PC-9 (cell line): Measurements from ENCODE around the gene MAMLD1. TPM values are rescaled to one million over a fixed set of nuclear protein-coding genes. Genes with fewer than 3 reads are reported as not detected.

Source experiments
- BruUV-seq: library from RNA; stranded (reverse); fragments of 400-500 nt; replicated peaks from 2 replicates; lab custom pipeline; 2021; lab: Mats Ljungman, UMichigan
- CTCF ChIA-PET: fragments of 300-600 bp; sonication (Branson Sonifier 250); formaldehyde crosslinking; loops from one replicate; lab custom pipeline; 2022; ENCODE audit warnings: antibody characterized with exemption; lab: Charles Lee
- POLR2A ChIA-PET: fragments of 300-600 bp; sonication (Branson Sonifier 250); formaldehyde crosslinking; loops from one replicate; lab custom pipeline; 2022; ENCODE audit warnings: antibody characterized with exemption; ENCODE audit not compliant: unreplicated experiment; lab: Charles Lee
- DNase-seq, 2 experiments: peaks; one replicate each; pipeline versions ENCODE4 v3.0.0 to v3.0.0-alpha.2; 2015 to 2022; ENCODE audit warnings: mixed read lengths in 1 of 2
- H2AFZ ChIP-seq: fragments of 200-600 bp; sonication (generic); 2 replicates; pipeline ENCODE4 v1.8.1; 2017; ENCODE audit warnings: antibody characterized with exemption
- H3F3A ChIP-seq: fragments of 200-600 bp; sonication (generic); 2 replicates; pipeline ENCODE4 v1.8.1; 2017; ENCODE audit warnings: antibody characterized with exemption, mild to moderate bottlenecking, low read depth; ENCODE audit not compliant: insufficient read depth
- H3K27ac ChIP-seq: fragments of 200-600 bp; sonication (generic); 2 replicates; pipeline ENCODE4 v1.6.1; 2016; ENCODE audit warnings: mixed run types
- H3K27me3 ChIP-seq: fragments of 200-600 bp; sonication (generic); 2 replicates; pipeline ENCODE4 v1.6.1; 2016; ENCODE audit warnings: low read depth, mixed run types; ENCODE audit not compliant: insufficient read depth
- H3K36me3 ChIP-seq: fragments of 200-600 bp; sonication (generic); 2 replicates; pipeline ENCODE4 v1.6.1; 2016; ENCODE audit warnings: low read depth, mixed run types
- H3K4me1 ChIP-seq: fragments of 200-600 bp; sonication (generic); replicated peaks from 2 replicates; pipeline ENCODE4 v1.6.1; 2016; ENCODE audit warnings: mixed run types; ENCODE audit not compliant: insufficient read depth
- H3K4me2 ChIP-seq: fragments of 200-600 bp; sonication (generic); 2 replicates; pipeline ENCODE4 v1.6.1; 2017; ENCODE audit warnings: mixed run types
- H3K4me3 ChIP-seq: fragments of 200-600 bp; sonication (generic); 2 replicates; pipeline ENCODE4 v1.6.1; 2016; ENCODE audit warnings: mixed run types
- H3K79me2 ChIP-seq: fragments of 200-600 bp; sonication (generic); 2 replicates; pipeline ENCODE4 v1.6.1; 2017; ENCODE audit warnings: low read depth, mixed run types
- H3K9me2 ChIP-seq: fragments of 200-600 bp; sonication (generic); 2 replicates; pipeline ENCODE4 v1.8.1; 2017; ENCODE audit warnings: mild to moderate bottlenecking; ENCODE audit not compliant: insufficient read depth
- H3K9me3 ChIP-seq: fragments of 200-600 bp; sonication (generic); 2 replicates; pipeline ENCODE4 v1.8.1; 2016; ENCODE audit warnings: low read depth; ENCODE audit not compliant: insufficient read depth
- H4K20me1 ChIP-seq: fragments of 200-600 bp; sonication (generic); 2 replicates; pipeline ENCODE4 v1.8.1; 2017; ENCODE audit not compliant: insufficient read depth
- EZH2 ChIP-seq: fragments of 200-600 bp; sonication (generic); IDR thresholded peaks from 2 replicates; pipeline ENCODE4 v1.8.0; 2017; ENCODE audit warnings: antibody characterized with exemption, low read depth
- intact Hi-C: fragments of 100-400 bp; cut with micrococcal nuclease; formaldehyde crosslinking; loops from one replicate; pipeline ENCODE4 v1.10.0; 2022; ENCODE audit not compliant: unreplicated experiment
- total RNA-seq: library from RNA; stranded (reverse); gene quantifications from 2 replicates; pipeline ENCODE4 v1.2.3, GENCODE V29; 2021
- TF ChIP-seq, protein P1 (sequence below): fragments of 200-600 bp; sonication (generic); conservative IDR thresholded peaks from 2 replicates; pipeline ENCODE4 v1.6.1; 2017; ENCODE audit warnings: mixed run types, antibody characterized with exemption, mild to moderate bottlenecking, moderate library complexity

MAMLD1 gene
- total RNA-seq, 1 experiment from 2014 or later, result 2.5 TPM

DNA sequence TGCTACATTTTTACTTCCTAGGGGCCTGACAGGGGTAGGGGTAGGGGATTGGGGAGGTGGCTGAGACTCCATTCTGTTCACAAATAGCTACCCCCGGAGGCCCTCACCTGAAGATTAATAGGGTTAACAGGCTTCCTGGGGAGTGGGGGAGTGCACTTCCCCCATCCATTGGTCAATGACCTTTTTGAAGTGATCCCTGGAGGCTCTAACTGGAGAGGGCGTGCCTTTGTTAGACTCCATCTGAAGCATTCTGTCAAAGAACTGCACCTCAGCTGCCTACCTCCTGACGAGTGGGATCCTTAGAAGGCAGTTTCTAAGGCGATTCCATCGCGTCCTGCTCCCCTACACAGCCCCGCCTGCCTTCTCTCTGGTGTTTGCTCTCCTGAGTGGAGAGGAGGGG, 195.3 kb downstream of the MAMLD1 start:
- no peak for TF ChIP-seq EZH2
- TF ChIP-seq, protein P1, sequence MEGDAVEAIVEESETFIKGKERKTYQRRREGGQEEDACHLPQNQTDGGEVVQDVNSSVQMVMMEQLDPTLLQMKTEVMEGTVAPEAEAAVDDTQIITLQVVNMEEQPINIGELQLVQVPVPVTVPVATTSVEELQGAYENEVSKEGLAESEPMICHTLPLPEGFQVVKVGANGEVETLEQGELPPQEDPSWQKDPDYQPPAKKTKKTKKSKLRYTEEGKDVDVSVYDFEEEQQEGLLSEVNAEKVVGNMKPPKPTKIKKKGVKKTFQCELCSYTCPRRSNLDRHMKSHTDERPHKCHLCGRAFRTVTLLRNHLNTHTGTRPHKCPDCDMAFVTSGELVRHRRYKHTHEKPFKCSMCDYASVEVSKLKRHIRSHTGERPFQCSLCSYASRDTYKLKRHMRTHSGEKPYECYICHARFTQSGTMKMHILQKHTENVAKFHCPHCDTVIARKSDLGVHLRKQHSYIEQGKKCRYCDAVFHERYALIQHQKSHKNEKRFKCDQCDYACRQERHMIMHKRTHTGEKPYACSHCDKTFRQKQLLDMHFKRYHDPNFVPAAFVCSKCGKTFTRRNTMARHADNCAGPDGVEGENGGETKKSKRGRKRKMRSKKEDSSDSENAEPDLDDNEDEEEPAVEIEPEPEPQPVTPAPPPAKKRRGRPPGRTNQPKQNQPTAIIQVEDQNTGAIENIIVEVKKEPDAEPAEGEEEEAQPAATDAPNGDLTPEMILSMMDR, result no peak
- H3K27ac ChIP-seq, result no peak overlapping the region
- peaks cover 3% of the 10 kb centered on the region; the same call in 1 of the 2 replicates for H3K9me3 ChIP-seq
- no peak for DNase-seq
- no peak overlapping the region for H2AFZ ChIP-seq
- no peaks in the 10 kb centered on the region for H3F3A ChIP-seq
- no TSS peak for BruUV-seq
- H3K9me2 ChIP-seq, result no peaks in the 10 kb centered on the region
- no peaks in the 10 kb centered on the region for H3K36me3 ChIP-seq
- no peaks in the 10 kb centered on the region for H3K27me3 ChIP-seq
- H3K4me2 ChIP-seq, result no peak overlapping the region
- H3K4me3 ChIP-seq, result no peak overlapping the region
- H4K20me1 ChIP-seq, result no peaks in the 10 kb centered on the region
- CTCF ChIA-PET, result no interaction called here
- POLR2A ChIA-PET, result no interaction called here
- H3K79me2 ChIP-seq, result no peaks in the 10 kb centered on the region
- intact Hi-C loops, result no loop called here
- no peaks in the 10 kb centered on the region for H3K4me1 ChIP-seq

Other genes starting within 250 kb of the MAMLD1 start
- gene MTM1, start 205.3 kb downstream of the MAMLD1 start, total RNA-seq, result 17.4 and 22.9 TPM in 2 replicates